GM12864 (cell line): ENCODE results near the gene BRD3OS.

Experiments
- DNase-seq: peaks from one replicate; pipeline ENCODE4 v3.0.0-alpha.2; 2011; ENCODE audit warnings: low read depth
- H3K4me3 ChIP-seq: 2 replicates; pipeline ENCODE4 v1.5.1; 2011; ENCODE audit warnings: mild to moderate bottlenecking, low read depth, low read length, control low read depth
- CTCF ChIP-seq: IDR thresholded peaks from 2 replicates; pipeline ENCODE4 v1.5.1; 2011; ENCODE audit warnings: low read depth, mild to moderate bottlenecking, moderate library complexity, low read length, control low read depth, inconsistent platforms; ENCODE audit errors: missing control alignments

The BRD3OS gene

GRCh38 chr9:134058716-134059115 is 33.4 kb downstream of the BRD3OS start:
- no peak for DNase-seq
- H3K4me3 ChIP-seq = no peak overlapping the region
- TF ChIP-seq CTCF = no peak

- H3K4me3 ChIP-seq = no peak overlapping the region
- no peak for DNase-seq
- no peak for TF ChIP-seq CTCF
Observed at GRCh38 chr9:134059188-134059641, 33.9 kb downstream of the BRD3OS start.

- TF ChIP-seq CTCF = peak; percentile 6
- peak; percentile 58 for DNase-seq
- no peak overlapping the region for H3K4me3 ChIP-seq
Observed at GRCh38 chr9:134059661-134060395, 34.5 kb downstream of the BRD3OS start.

- TF ChIP-seq CTCF = no peak
- no peak for DNase-seq
- no peak overlapping the region for H3K4me3 ChIP-seq
Observed at GRCh38 chr9:134060546-134060945, 35.3 kb downstream of the BRD3OS start.

GRCh38 chr9:134061019-134061687 is 35.9 kb downstream of the BRD3OS start:
- TF ChIP-seq CTCF = no peak
- DNase-seq = no peak
- no peak overlapping the region for H3K4me3 ChIP-seq

- DNase-seq = no peak
- no peak overlapping the region for H3K4me3 ChIP-seq
- TF ChIP-seq CTCF = no peak
Observed at GRCh38 chr9:134061688-134062371, 36.5 kb downstream of the BRD3OS start.
